Neutrophil (primary cell): ENCODE measurements around the gene INPP4B.

ENCODE experiments used
- H3K27ac ChIP-seq: fragments of 200-600 bp; sonication (generic); 2 replicates; pipeline ENCODE4 v1.5.1; 2016; ENCODE audit warnings: mild to moderate bottlenecking, moderate library complexity
- H3K27me3 ChIP-seq: fragments of 200-600 bp; sonication (generic); 2 replicates; pipeline ENCODE4 v1.6.0; 2016; ENCODE audit warnings: mild to moderate bottlenecking
- H3K36me3 ChIP-seq: fragments of 200-600 bp; sonication (generic); 2 replicates; pipeline ENCODE4 v1.5.1; 2017
- H3K4me1 ChIP-seq, 2 experiments: fragments of 200-600 bp in 1 of 2; sonication (generic) in 1 of 2; 1 replicate in 1 of 2; 2 replicates in 1 of 2; pipeline versions ENCODE4 v1.5.1 to v1.6.1; 2013 to 2016; ENCODE audit warnings: low read depth in 1 of 2, low read length in 1 of 2, mild to moderate bottlenecking in 1 of 2, moderate library complexity in 1 of 2; ENCODE audit not compliant: control insufficient read depth in 1 of 2, insufficient read depth in 1 of 2
- H3K4me3 ChIP-seq, 2 experiments: fragments of 200-600 bp in 1 of 2; sonication (generic) in 1 of 2; 1 replicate in 1 of 2; 2 replicates in 1 of 2; pipeline ENCODE4 v1.5.1; 2013 to 2016; ENCODE audit warnings: low read depth in 1 of 2, low read length in 1 of 2, mild to moderate bottlenecking in 1 of 2, moderate library complexity in 1 of 2
- H3K9me3 ChIP-seq: fragments of 200-600 bp; sonication (generic); 2 replicates; pipeline ENCODE4 v1.5.1; 2016
- CTCF ChIP-seq: fragments of 200-600 bp; sonication (generic); IDR thresholded peaks from 2 replicates; pipeline ENCODE4 v1.5.1; 2016; ENCODE audit warnings: antibody characterized with exemption

INPP4B gene

GRCh38 chr4:142142366-142143054 lies 703.6 kb downstream of the INPP4B start:
- Histone ChIP-seq H3K36me3 (no peaks in the 10 kb centered on the region), H3K4me3 (no peak overlapping the region), H3K9me3 (no peaks in the 10 kb centered on the region), H3K27me3 (no peaks in the 10 kb centered on the region), H3K4me1 (no peaks in the 10 kb centered on the region), H3K27ac (no peak overlapping the region)
- no peak for TF ChIP-seq CTCF

GRCh38 chr4:142141224-142141623 lies 704.9 kb downstream of the INPP4B start:
- H3K4me1 ChIP-seq, result no peaks in the 10 kb centered on the region
- H3K36me3 ChIP-seq, result no peaks in the 10 kb centered on the region
- no peaks in the 10 kb centered on the region for H3K27me3 ChIP-seq
- H3K4me3 ChIP-seq, result no peak overlapping the region
- H3K9me3 ChIP-seq, result no peaks in the 10 kb centered on the region
- H3K27ac ChIP-seq, result no peak overlapping the region
- no peak for TF ChIP-seq CTCF

GRCh38 chr4:142130666-142131065 lies 715.4 kb downstream of the INPP4B start:
- Histone ChIP-seq H3K36me3 (no peaks in the 10 kb centered on the region), H3K27ac (no peak overlapping the region), H3K9me3 (no peaks in the 10 kb centered on the region), H3K27me3 (no peaks in the 10 kb centered on the region), H3K4me3 (no peak overlapping the region), H3K4me1 (no peaks in the 10 kb centered on the region)
- no peak for TF ChIP-seq CTCF

DNA sequence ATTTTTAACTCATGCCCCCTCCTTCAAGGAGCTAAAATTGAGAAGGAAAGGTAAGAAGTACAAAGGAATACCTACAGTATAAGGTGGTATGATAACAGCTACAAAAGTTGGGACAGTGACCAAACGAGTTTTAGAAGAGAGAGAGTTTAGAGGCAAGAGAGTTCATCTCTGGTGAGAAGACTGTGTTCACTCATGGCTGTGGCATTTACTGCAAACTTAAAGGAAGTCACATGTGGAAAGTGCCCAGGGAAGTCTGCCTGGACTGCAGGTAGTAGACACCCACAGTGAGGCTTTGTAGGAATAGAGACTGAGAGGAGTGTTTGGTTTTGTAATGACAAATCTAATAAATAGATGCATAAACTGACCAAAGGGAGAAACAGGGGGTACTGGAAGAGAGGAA lies 716.2 kb downstream of the INPP4B start:
- Histone ChIP-seq H3K4me1 (no peaks in the 10 kb centered on the region), H3K27me3 (no peaks in the 10 kb centered on the region), H3K27ac (no peak overlapping the region), H3K36me3 (no peaks in the 10 kb centered on the region), H3K9me3 (no peaks in the 10 kb centered on the region), H3K4me3 (no peak overlapping the region)
- TF ChIP-seq CTCF, result no peak

DNA sequence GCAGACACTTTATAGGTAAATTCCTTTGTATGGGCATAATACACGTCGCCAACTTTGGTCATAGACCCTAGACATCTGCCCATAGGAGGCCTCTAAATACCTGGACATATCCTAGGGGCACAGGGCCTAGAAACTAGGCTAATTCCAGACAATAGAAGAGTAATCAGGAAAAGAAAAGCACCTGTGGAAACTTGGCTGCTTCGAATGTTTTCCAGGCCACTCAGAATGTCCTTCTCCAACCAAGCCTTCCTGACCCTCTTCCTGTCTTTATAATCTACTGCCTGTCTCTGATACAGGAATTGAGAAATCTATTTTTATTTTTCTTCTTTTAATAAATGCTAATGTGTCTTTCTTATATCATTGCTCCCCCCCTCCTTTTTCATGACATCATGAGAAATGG lies 716.6 kb downstream of the INPP4B start:
- no peak for TF ChIP-seq CTCF
- no peak overlapping the region for H3K4me3 ChIP-seq
- no peaks in the 10 kb centered on the region for H3K9me3 ChIP-seq
- H3K27me3 ChIP-seq, result no peaks in the 10 kb centered on the region
- no peaks in the 10 kb centered on the region for H3K4me1 ChIP-seq
- H3K36me3 ChIP-seq, result no peaks in the 10 kb centered on the region
- H3K27ac ChIP-seq, result no peak overlapping the region
